K562 (cell line): ENCODE data around the gene ATP9B. TPM values are rescaled to one million over a fixed set of nuclear protein-coding genes. Genes with fewer than 3 reads are reported as not detected.

Experiments
- ATAC-seq: fragments of 200-7000 bp; cut with Tn5 transposase; 3 replicates; pipeline ENCODE4 v1.9.1; 2020; ENCODE audit warnings: moderate library complexity
- BruUV-seq: library from RNA; stranded (reverse); fragments of 400-500 nt; replicated peaks from 2 replicates; lab custom pipeline; 2021; lab: Mats Ljungman, UMichigan
- CTCF ChIA-PET: fragments of 300-600 bp; formaldehyde crosslinking; extraction: SDS; loops from one replicate; lab custom pipeline; 2021; ENCODE audit warnings: low intra/inter-chr PET ratio; lab: Yijun Ruan, JAX
- POLR2A ChIA-PET: fragments of 300-600, 350-650 bp; sonication (Branson Sonifier 250); formaldehyde crosslinking; extraction: SDS; loops from one replicate; lab custom pipeline; 2021; ENCODE audit warnings: antibody characterized with exemption, inconsistent platforms; lab: Yijun Ruan, JAX
- DNase-seq, 4 experiments: peaks; one replicate each; pipeline versions ENCODE4 v3.0.0 to v3.0.0-alpha.2; 2011 to 2018; ENCODE audit warnings: low spot score in 3 of 4, mixed read lengths in 3 of 4; ENCODE audit errors: extremely low read depth in 1 of 4
- FAIRE-seq: peaks from 2 replicates; lab custom pipeline; 2011; peaks lifted over from hg19 to GRCh38; lab: Jason Lieb, UNC
- H2AFZ ChIP-seq: 2 replicates; pipeline ENCODE4 v1.6.0; 2011; ENCODE audit warnings: low read depth, low read length, control low read depth, inconsistent platforms
- H3K27ac ChIP-seq: fragments of 200-600 bp; 3 replicates; pipeline ENCODE4 v1.8.0; 2011; ENCODE audit warnings: low read depth, mild to moderate bottlenecking, control low read depth, inconsistent platforms, low read length, moderate library complexity, mixed read lengths; ENCODE audit errors: extremely low read depth
- H3K27me3 ChIP-seq, 2 experiments: fragments of 300-600 bp in 1 of 2; 2 replicates in 1 of 2; 3 replicates in 1 of 2; pipeline versions ENCODE4 v1.6.0 to v1.8.0; 2011; ENCODE audit warnings: inconsistent platforms in 2 of 2, low read length in 2 of 2, mild to moderate bottlenecking in 1 of 2, mixed read lengths in 1 of 2, moderate library complexity in 1 of 2; ENCODE audit not compliant: control insufficient read depth in 2 of 2, insufficient read depth in 2 of 2
- H3K36me3 ChIP-seq: fragments of 300-600 bp; 3 replicates; pipeline ENCODE4 v1.8.0; 2011; ENCODE audit warnings: mild to moderate bottlenecking, low read length, inconsistent platforms; ENCODE audit not compliant: control insufficient read depth, insufficient read depth
- H3K4me1 ChIP-seq, 2 experiments: fragments of 200-600 bp in 1 of 2; replicated peaks in 1 of 2; 2 replicates in 1 of 2; 3 replicates in 1 of 2; pipeline versions ENCODE4 v1.5.1 to v1.8.0; 2011; ENCODE audit warnings: inconsistent platforms in 2 of 2, low read length in 2 of 2, mild to moderate bottlenecking in 1 of 2, mixed read lengths in 1 of 2, moderate library complexity in 1 of 2; ENCODE audit not compliant: control insufficient read depth in 2 of 2, insufficient read depth in 2 of 2
- H3K4me2 ChIP-seq: 2 replicates; pipeline ENCODE4 v1.6.1; 2011; ENCODE audit warnings: low read length, control low read depth, inconsistent platforms, mixed read lengths; ENCODE audit not compliant: insufficient read depth
- H3K4me3 ChIP-seq: fragments of 200-600 bp; sonication (generic), shearing (Covaris generic); 2 replicates; pipeline ENCODE4 v1.5.1; 2016; ENCODE audit warnings: control low read depth, inconsistent platforms
- H3K79me2 ChIP-seq: fragments of 200-600 bp; 3 replicates; pipeline ENCODE4 v1.8.0; 2011; ENCODE audit warnings: low read length, inconsistent platforms; ENCODE audit not compliant: control insufficient read depth, insufficient read depth
- H3K9ac ChIP-seq, 2 experiments: 2 replicates each; pipeline versions ENCODE4 v1.6.0 to v1.6.1; 2011; ENCODE audit warnings: low read depth in 2 of 2, low read length in 2 of 2, control low read depth in 1 of 2, inconsistent platforms in 1 of 2, mild to moderate bottlenecking in 1 of 2, mixed read lengths in 1 of 2; ENCODE audit not compliant: insufficient read depth in 1 of 2
- H3K9me1 ChIP-seq: one replicate; pipeline ENCODE4 v1.6.0; 2011; ENCODE audit warnings: inconsistent platforms, mild to moderate bottlenecking, low read length, moderate library complexity; ENCODE audit not compliant: control insufficient read depth, insufficient read depth
- H3K9me3 ChIP-seq: replicated peaks from 2 replicates; pipeline ENCODE4 v1.5.1; 2011; ENCODE audit warnings: low read depth, low read length, inconsistent platforms; ENCODE audit not compliant: control insufficient read depth, insufficient read depth
- H4K20me1 ChIP-seq: replicated peaks from 2 replicates; pipeline ENCODE4 v1.6.1; 2011; ENCODE audit warnings: low read length, inconsistent platforms, mixed read lengths; ENCODE audit not compliant: control insufficient read depth, insufficient read depth
- ARNT ChIP-seq, 2 experiments: fragments of 450-650 bp; IDR thresholded peaks; 2 replicates each; pipeline ENCODE4 v1.6.1; 2016; ENCODE audit warnings: mild to moderate bottlenecking in 1 of 2
- DNMT1 ChIP-seq: fragments of 450-650 bp; IDR thresholded peaks from 2 replicates; pipeline ENCODE4 v1.6.1; 2016; ENCODE audit warnings: antibody characterized with exemption, mild to moderate bottlenecking
- GABPB1 ChIP-seq: sonication (generic); formaldehyde crosslinking; IDR thresholded peaks from 2 replicates; pipeline ENCODE4 v1.8.0; 2022; ENCODE audit warnings: mild to moderate bottlenecking, missing genetic modification reagents
- OTX1 ChIP-seq: fragments of 450-650 bp; formaldehyde crosslinking; IDR thresholded peaks from 2 replicates; pipeline ENCODE4 v1.4.0; 2022; ENCODE audit warnings: mild to moderate bottlenecking
- RBBP5 ChIP-seq: fragments of 200-600 bp; sonication (generic); IDR thresholded peaks from 2 replicates; pipeline ENCODE4 v1.6.1; 2012; ENCODE audit warnings: borderline replicate concordance, mild to moderate bottlenecking, low read length, control low read depth, inconsistent platforms; ENCODE audit not compliant: insufficient read depth, poor library complexity, severe bottlenecking
- ZKSCAN3 ChIP-seq: fragments of 250-450 bp; sonication (Bioruptor Pico); IDR thresholded peaks from 2 replicates; pipeline ENCODE4 v1.4.0; 2020
- ZNF253 ChIP-seq: fragments of 250-450 bp; sonication (Bioruptor Pico); conservative IDR thresholded peaks from 2 replicates; pipeline ENCODE4 v1.6.1; 2021; ENCODE audit warnings: mild to moderate bottlenecking
- ZNF311 ChIP-seq: fragments of 250-450 bp; sonication (Bioruptor Pico); IDR thresholded peaks from 2 replicates; pipeline ENCODE4 v1.4.0; 2020; ENCODE audit warnings: mild to moderate bottlenecking, moderate library complexity
- ZNF644 ChIP-seq: fragments of 200-800 bp; sonication (Bioruptor generic); IDR thresholded peaks from 2 replicates; pipeline ENCODE4 v1.6.1; 2016; ENCODE audit warnings: low read depth, missing genetic modification characterization, missing compliant biosample characterization
- ZNF699 ChIP-seq: fragments of 250-450 bp; sonication (Bioruptor Pico); IDR thresholded peaks from 2 replicates; pipeline ENCODE4 v1.8.0; 2021; ENCODE audit warnings: mild to moderate bottlenecking, moderate library complexity; ENCODE audit not compliant: insufficient replicate concordance
- WGBS: fragments of 100-300 bp; shearing (Covaris generic); methylation state at CpG from one replicate; pipeline ENCODE4 v1.1.6; 2016; ENCODE audit warnings: low coverage, mixed read lengths; ENCODE audit not compliant: insufficient coverage; ENCODE audit errors: missing lambda C conversion rate; 5-methylcytosine and 5-hydroxymethylcytosine counted together
- in situ Hi-C: fragments of 300-500 bp; cut with MboI; formaldehyde crosslinking; loops from 4 replicates; pipeline ENCODE4 v1.15.0; 2018; ENCODE audit warnings: inconsistent platforms, mixed read lengths
- intact Hi-C: fragments of 100-400 bp; cut with micrococcal nuclease; formaldehyde crosslinking; loops from 2 replicates; pipeline ENCODE4 v1.14.2; 2022
- polyA plus RNA-seq, 8 experiments: library from polyadenylated mRNA; depleted of rRNA in 4 of 8; stranded (reverse) in 5 of 8; unstranded in 3 of 8; fragments of >200 nt; fragmentation: Nextera tagmentation in 2 of 8; fragmentation: Illumina TruSeq in 1 of 8; extraction: Ambion mirVana in 2 of 8; extraction: Trizol in 1 of 8; gene quantifications; 2 replicates each; pipeline versions ENCODE4 v1.2.1 to v1.2.3, GENCODE V29; 2011 to 2014; ENCODE audit warnings: inconsistent platforms in 1 of 8, missing spikeins in 1 of 8
- total RNA-seq, 7 experiments: library from RNA; depleted of rRNA in 6 of 7; stranded (reverse); fragments of >200 nt in 6 of 7; fragmentation: Illumina TruSeq in 2 of 7; extraction: Trizol in 2 of 7; gene quantifications; 2 replicates each; pipeline versions ENCODE4 v1.2.1 to v1.2.3, GENCODE V29; 2011 to 2021; ENCODE audit warnings: low replicate concordance in 1 of 7
- TF ChIP-seq, protein P1 (sequence below): fragments of 450-650 bp; IDR thresholded peaks from 2 replicates; pipeline ENCODE4 v1.6.1; 2018; ENCODE audit warnings: mild to moderate bottlenecking, low read depth; ENCODE audit not compliant: partially characterized antibody
- TF ChIP-seq, protein P2 (sequence below): fragments of 450-650 bp; IDR thresholded peaks from 2 replicates; pipeline ENCODE4 v1.7.1; 2018; ENCODE audit warnings: mild to moderate bottlenecking, low read depth; ENCODE audit not compliant: partially characterized antibody
- TF ChIP-seq, protein P3 (sequence below): fragments of 450-650 bp; formaldehyde crosslinking; IDR thresholded peaks from 2 replicates; pipeline ENCODE4 v1.4.0; 2020; ENCODE audit warnings: mild to moderate bottlenecking, moderate library complexity
- TF ChIP-seq, protein P4 (sequence below): fragments of 250-450 bp; sonication (Bioruptor Pico); IDR thresholded peaks from 2 replicates; pipeline ENCODE4 v1.8.0; 2022; ENCODE audit warnings: moderate library complexity, mild to moderate bottlenecking, inconsistent platforms

ATP9B gene
- total and polyA plus RNA-seq, 9 of the 15 experiments (the other 6 are each of a cell fraction or from before 2014, with no cell fraction given): 0.66 to 13.2 (median 7.9) TPM

DNA sequence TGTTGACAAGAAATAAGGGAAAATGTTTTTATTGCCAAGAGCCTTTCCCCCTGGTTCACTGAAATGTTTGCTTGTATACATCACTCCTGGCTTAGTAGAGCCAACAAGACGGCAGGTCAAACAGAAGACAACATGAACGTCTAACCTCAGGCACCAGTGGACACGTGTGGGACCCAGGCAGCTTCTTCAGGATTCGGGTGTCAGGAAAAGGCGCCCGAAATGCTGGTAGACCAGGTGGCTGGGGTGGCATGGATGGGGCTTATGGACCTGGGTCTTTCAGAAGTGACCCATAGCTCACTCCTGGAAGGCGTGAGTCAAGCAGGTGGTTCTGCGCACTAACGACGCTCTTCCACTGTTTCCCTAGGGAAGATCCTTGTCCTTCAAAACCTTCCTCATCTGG lies 303.3 kb downstream of the ATP9B start:
- no peak overlapping the region for H3K9ac ChIP-seq
- H4K20me1 ChIP-seq: no peaks in the 10 kb centered on the region
- H3K9me3 ChIP-seq: no peaks in the 10 kb centered on the region
- in situ Hi-C loops: no loop called here
- POLR2A ChIA-PET: no interaction called here
- ATAC-seq (no peak), DNase-seq (no peak), FAIRE-seq (no peak)
- no peak overlapping the region for H3K4me3 ChIP-seq
- CTCF ChIA-PET: no interaction called here
- H3K27me3 ChIP-seq: no peaks in the 10 kb centered on the region
- H2AFZ ChIP-seq: no peak overlapping the region
- 86% methylated on average over 9 of the region's 10 CpGs for WGBS
- H3K9me1 ChIP-seq: no peaks in the 10 kb centered on the region
- TF ChIP-seq RBBP5: no peak
- TF ChIP-seq ZNF311 (CRISPR knock-in tag): no peak
- TF ChIP-seq ARNT (IDR thresholded peaks at IDR 0.05): no peak
- TF ChIP-seq, protein P1, sequence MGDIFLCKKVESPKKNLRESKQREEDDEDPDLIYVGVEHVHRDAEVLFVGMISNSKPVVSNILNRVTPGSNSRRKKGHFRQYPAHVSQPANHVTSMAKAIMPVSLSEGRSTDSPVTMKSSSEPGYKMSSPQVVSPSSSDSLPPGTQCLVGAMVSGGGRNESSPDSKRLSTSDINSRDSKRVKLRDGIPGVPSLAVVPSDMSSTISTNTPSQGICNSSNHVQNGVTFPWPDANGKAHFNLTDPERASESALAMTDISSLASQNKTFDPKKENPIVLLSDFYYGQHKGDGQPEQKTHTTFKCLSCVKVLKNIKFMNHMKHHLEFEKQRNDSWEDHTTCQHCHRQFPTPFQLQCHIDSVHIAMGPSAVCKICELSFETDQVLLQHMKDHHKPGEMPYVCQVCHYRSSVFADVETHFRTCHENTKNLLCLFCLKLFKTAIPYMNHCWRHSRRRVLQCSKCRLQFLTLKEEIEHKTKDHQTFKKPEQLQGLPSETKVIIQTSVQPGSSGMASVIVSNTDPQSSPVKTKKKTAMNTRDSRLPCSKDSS: no peak
- no peak for TF ChIP-seq OTX1 (CRISPR knock-in tag)
- no peak for TF ChIP-seq ZNF699
- no peak for TF ChIP-seq ZKSCAN3 (CRISPR knock-in tag)
- TF ChIP-seq, protein P2, sequence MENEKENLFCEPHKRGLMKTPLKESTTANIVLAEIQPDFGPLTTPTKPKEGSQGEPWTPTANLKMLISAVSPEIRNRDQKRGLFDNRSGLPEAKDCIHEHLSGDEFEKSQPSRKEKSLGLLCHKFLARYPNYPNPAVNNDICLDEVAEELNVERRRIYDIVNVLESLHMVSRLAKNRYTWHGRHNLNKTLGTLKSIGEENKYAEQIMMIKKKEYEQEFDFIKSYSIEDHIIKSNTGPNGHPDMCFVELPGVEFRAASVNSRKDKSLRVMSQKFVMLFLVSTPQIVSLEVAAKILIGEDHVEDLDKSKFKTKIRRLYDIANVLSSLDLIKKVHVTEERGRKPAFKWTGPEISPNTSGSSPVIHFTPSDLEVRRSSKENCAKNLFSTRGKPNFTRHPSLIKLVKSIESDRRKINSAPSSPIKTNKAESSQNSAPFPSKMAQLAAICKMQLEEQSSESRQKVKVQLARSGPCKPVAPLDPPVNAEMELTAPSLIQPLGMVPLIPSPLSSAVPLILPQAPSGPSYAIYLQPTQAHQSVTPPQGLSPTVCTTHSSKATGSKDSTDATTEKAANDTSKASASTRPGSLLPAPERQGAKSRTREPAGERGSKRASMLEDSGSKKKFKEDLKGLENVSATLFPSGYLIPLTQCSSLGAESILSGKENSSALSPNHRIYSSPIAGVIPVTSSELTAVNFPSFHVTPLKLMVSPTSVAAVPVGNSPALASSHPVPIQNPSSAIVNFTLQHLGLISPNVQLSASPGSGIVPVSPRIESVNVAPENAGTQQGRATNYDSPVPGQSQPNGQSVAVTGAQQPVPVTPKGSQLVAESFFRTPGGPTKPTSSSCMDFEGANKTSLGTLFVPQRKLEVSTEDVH: no peak
- TF ChIP-seq ZNF644 (tag): no peak
- TF ChIP-seq DNMT1: no peak
- no peak for TF ChIP-seq ZNF253 (CRISPR knock-in tag)
- TF ChIP-seq, protein P3, sequence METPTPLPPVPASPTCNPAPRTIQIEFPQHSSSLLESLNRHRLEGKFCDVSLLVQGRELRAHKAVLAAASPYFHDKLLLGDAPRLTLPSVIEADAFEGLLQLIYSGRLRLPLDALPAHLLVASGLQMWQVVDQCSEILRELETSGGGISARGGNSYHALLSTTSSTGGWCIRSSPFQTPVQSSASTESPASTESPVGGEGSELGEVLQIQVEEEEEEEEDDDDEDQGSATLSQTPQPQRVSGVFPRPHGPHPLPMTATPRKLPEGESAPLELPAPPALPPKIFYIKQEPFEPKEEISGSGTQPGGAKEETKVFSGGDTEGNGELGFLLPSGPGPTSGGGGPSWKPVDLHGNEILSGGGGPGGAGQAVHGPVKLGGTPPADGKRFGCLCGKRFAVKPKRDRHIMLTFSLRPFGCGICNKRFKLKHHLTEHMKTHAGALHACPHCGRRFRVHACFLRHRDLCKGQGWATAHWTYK (CRISPR knock-in tag): no peak
- TF ChIP-seq GABPB1 (CRISPR knock-in tag): no peak
- TF ChIP-seq, protein P4, sequence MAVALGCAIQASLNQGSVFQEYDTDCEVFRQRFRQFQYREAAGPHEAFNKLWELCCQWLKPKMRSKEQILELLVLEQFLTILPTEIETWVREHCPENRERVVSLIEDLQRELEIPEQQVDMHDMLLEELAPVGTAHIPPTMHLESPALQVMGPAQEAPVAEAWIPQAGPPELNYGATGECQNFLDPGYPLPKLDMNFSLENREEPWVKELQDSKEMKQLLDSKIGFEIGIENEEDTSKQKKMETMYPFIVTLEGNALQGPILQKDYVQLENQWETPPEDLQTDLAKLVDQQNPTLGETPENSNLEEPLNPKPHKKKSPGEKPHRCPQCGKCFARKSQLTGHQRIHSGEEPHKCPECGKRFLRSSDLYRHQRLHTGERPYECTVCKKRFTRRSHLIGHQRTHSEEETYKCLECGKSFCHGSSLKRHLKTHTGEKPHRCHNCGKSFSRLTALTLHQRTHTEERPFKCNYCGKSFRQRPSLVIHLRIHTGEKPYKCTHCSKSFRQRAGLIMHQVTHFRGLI (CRISPR knock-in tag): no peak
- H3K4me2 ChIP-seq: no peak overlapping the region
- no peak overlapping the region for H3K27ac ChIP-seq
- intact Hi-C loops: no loop called here
- no TSS peak for BruUV-seq
- no peaks in the 10 kb centered on the region for H3K4me1 ChIP-seq
- no peaks in the 10 kb centered on the region for H3K79me2 ChIP-seq
- H3K36me3 ChIP-seq: no peaks in the 10 kb centered on the region
